Activated CD8-positive, alpha-beta memory T cell treated with anti-CD3 and anti-CD28 coated beads, Interleukin-2, amount 50 U/mL, for 1 hour (primary cell): Measurements from ENCODE around the gene SLC22A31.
"Not testable (repeated sequence)": the region's sequence is repeated elsewhere in the genome, so short reads cannot be mapped to it uniquely, and the experiment has no call there.

Experiments used
- DNase-seq: peaks from one replicate; pipeline ENCODE4 v3.0.0-alpha.2; 2020; ENCODE audit errors: extremely low read depth

The SLC22A31 gene

GRCh38 chr16:89192956-89193575, 7.3 kb downstream of the SLC22A31 start:
- DNase-seq = peak; percentile 20

GRCh38 chr16:89192186-89192955, 8.0 kb downstream of the SLC22A31 start:
- DNase-seq = peak; percentile 59

- DNase-seq = no peak
Observed at GRCh38 chr16:89191901-89192185, 8.5 kb downstream of the SLC22A31 start.

- no peak for DNase-seq
Observed at GRCh38 chr16:89191033-89191900, 9.1 kb downstream of the SLC22A31 start.

- no peak for DNase-seq
Observed at GRCh38 chr16:89190150-89190958, 10.0 kb downstream of the SLC22A31 start.

GRCh38 chr16:89189358-89190025, 10.8 kb downstream of the SLC22A31 start:
- no peak for DNase-seq

GRCh38 chr16:89188471-89189357, 11.6 kb downstream of the SLC22A31 start:
- not testable (repeated sequence) for DNase-seq

- DNase-seq = no peak
Observed at GRCh38 chr16:89187770-89188392, 12.5 kb downstream of the SLC22A31 start.

GRCh38 chr16:89187032-89187769, 13.1 kb downstream of the SLC22A31 start:
- DNase-seq = no peak

- DNase-seq = not testable (repeated sequence)
Observed at GRCh38 chr16:89186593-89187031, 13.7 kb downstream of the SLC22A31 start.

- not testable (repeated sequence) for DNase-seq
Observed at GRCh38 chr16:89185887-89186592, 14.3 kb downstream of the SLC22A31 start.

GRCh38 chr16:89184933-89185794, 15.2 kb downstream of the SLC22A31 start:
- DNase-seq = no peak

GRCh38 chr16:89184677-89184932, 15.7 kb downstream of the SLC22A31 start:
- DNase-seq = no peak

- DNase-seq = no peak
Observed at GRCh38 chr16:89183975-89184676, 16.2 kb downstream of the SLC22A31 start.

GRCh38 chr16:89183463-89183862, 16.9 kb downstream of the SLC22A31 start:
- no peak for DNase-seq

GRCh38 chr16:89179656-89180315, 20.6 kb downstream of the SLC22A31 start:
- DNase-seq = no peak

GRCh38 chr16:89179148-89179484, 21.2 kb downstream of the SLC22A31 start:
- DNase-seq = no peak
